Naive B cell (primary cell): ENCODE results near the gene PDZD4. TPM values are rescaled to one million over a fixed set of nuclear protein-coding genes. Genes with fewer than 3 reads are reported as not detected.
A peak's percentile ranks its signal among the peaks of the same experiment; 100 is the strongest.
"Not testable (repeated sequence)": the region's sequence is repeated elsewhere in the genome, so short reads cannot be mapped to it uniquely, and the experiment has no call there.

Experiments used
- ATAC-seq, 2 donors: fragments of 150-1000 bp; cut with Tn5 transposase; 2 replicates each; pipeline ENCODE4 v1.10.0; 2021; ENCODE audit warnings: low read depth in 2 of 2, mild to moderate bottlenecking in 2 of 2, moderate library complexity in 2 of 2
- DNase-seq: peaks from one replicate; pipeline ENCODE4 v3.0.0; 2022
- H3K27ac Mint-ChIP-seq, 6 donors: one replicate each; pipeline ENCODE4 v1.8.0; 2020 to 2022; ENCODE audit warnings: mild to moderate bottlenecking in 6 of 6, mixed read lengths in 6 of 6, moderate library complexity in 5 of 6, inconsistent platforms in 2 of 6
- H3K27me3 Mint-ChIP-seq, 3 donors: one replicate each; pipeline ENCODE4 v1.8.0; 2021 to 2022; ENCODE audit warnings: mixed read lengths in 3 of 3, mild to moderate bottlenecking in 1 of 3
- H3K36me3 Mint-ChIP-seq, 2 donors: one replicate each; pipeline ENCODE4 v1.8.0; 2020 to 2022; ENCODE audit warnings: mixed read lengths in 2 of 2, inconsistent platforms in 1 of 2, mild to moderate bottlenecking in 1 of 2
- H3K4me1 Mint-ChIP-seq, 3 donors: one replicate each; pipeline ENCODE4 v1.8.0; 2020 to 2022; ENCODE audit warnings: mixed read lengths in 3 of 3, inconsistent platforms in 1 of 3, mild to moderate bottlenecking in 1 of 3, moderate library complexity in 1 of 3
- H3K4me3 Mint-ChIP-seq, 8 donors: one replicate each; pipeline ENCODE4 v1.8.0; 2020 to 2022; ENCODE audit warnings: mild to moderate bottlenecking in 8 of 8, mixed read lengths in 8 of 8, moderate library complexity in 8 of 8, inconsistent platforms in 2 of 8
- H3K9me3 Mint-ChIP-seq, 7 donors: one replicate each; pipeline ENCODE4 v1.8.0; 2020 to 2022; ENCODE audit warnings: mixed read lengths in 7 of 7, mild to moderate bottlenecking in 5 of 7, inconsistent platforms in 2 of 7, moderate library complexity in 1 of 7
- polyA plus RNA-seq, 6 donors: library from polyadenylated mRNA; unstranded; fragments of 300-500 nt; fragmentation: Illumina TruSeq; gene quantifications; one replicate each; pipeline ENCODE4 v1.2.3, GENCODE V29; 2021; ENCODE audit warnings: low read depth in 6 of 6

The PDZD4 gene
- polyA plus RNA-seq, 6 donors from 2014 or later: 0.38 TPM; not detected in 5

DNA sequence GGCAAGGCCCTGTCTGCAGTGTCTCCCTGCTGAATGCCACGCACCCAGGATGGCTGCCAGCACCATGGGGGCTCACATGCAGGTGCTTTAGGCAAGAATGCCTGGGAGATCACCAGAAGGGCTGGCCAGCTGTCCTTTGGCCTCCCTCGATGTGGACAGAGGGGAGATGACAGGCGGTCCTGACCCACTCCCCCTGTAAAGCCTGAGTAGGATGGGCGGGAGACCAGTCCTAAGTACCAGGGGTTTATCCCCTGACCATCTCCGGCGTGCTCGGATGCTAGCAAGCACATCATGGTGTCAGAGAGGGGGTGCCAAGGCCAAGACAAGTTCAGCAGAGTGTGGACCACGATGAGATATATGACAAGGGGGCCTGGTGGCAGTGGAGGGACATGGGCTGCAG is 5.3 kb downstream of the PDZD4 start:
- Mint-ChIP-seq H3K36me3 (no peaks in the 10 kb centered on the region), H3K27ac (no peak overlapping the region), H3K9me3 (peaks cover 0 to 7% (median 0%) of the 10 kb centered on the region in 7 donors), H3K4me1 (peaks cover 11 to 22% (median 17%) of the 10 kb centered on the region in 3 donors), H3K27me3 (peaks cover 14 to 59% (median 46%) of the 10 kb centered on the region in 3 donors), H3K4me3 (peak overlapping the region in 1 of 8 donors; percentile 21)
- DNase-seq (no peak), ATAC-seq (no peak)

GRCh38 chrX:153824348-153824747 is 6.0 kb downstream of the PDZD4 start:
- Mint-ChIP-seq H3K27me3 (peaks cover 14 to 64% (median 44%) of the 10 kb centered on the region in 3 donors), H3K27ac (no peak overlapping the region), H3K4me1 (peaks cover 11 to 24% (median 16%) of the 10 kb centered on the region in 3 donors), H3K4me3 (no peak overlapping the region), H3K36me3 (no peaks in the 10 kb centered on the region), H3K9me3 (peaks cover 0 to 7% (median 0%) of the 10 kb centered on the region in 7 donors)
- no peak for ATAC-seq
- no peak for DNase-seq

DNA sequence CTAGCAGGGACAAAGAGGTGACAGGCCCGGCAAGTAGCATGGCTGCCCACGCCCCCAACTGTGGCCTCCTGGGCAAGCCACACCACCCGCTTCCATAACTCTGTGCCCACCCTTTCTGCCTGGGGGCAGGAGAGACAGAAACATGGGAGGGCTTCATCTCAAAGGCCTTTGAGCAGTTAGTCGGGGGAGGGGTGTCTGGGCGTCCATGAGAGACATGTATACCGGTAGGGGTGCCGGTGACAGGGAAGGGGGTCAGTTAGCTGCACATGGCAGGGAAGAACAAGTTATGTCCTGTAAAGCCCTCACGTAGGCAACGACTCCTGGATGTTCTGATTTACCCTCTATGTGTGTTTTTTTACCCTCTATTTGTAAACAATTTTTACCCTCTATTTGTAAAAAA is 9.3 kb downstream of the PDZD4 start:
- no peak overlapping the region for H3K27ac Mint-ChIP-seq
- H3K27me3 Mint-ChIP-seq: peaks cover 12 to 59% (median 41%) of the 10 kb centered on the region in 3 donors
- peak overlapping the region in 1 of 8 donors; percentile 55 for H3K4me3 Mint-ChIP-seq
- ATAC-seq (no peak), DNase-seq (no peak)
- H3K9me3 Mint-ChIP-seq: peaks cover 0 to 7% (median 0%) of the 10 kb centered on the region in 7 donors
- H3K36me3 Mint-ChIP-seq: no peaks in the 10 kb centered on the region
- H3K4me1 Mint-ChIP-seq: peaks cover 18 to 25% (median 19%) of the 10 kb centered on the region in 3 donors

- ATAC-seq: no peak
- Mint-ChIP-seq H3K36me3 (no peaks in the 10 kb centered on the region), H3K4me3 (peak overlapping the region in 1 of 8 donors; percentile 55), H3K4me1 (peaks cover 18 to 25% (median 19%) of the 10 kb centered on the region in 3 donors), H3K9me3 (peaks cover 0 to 5% (median 0%) of the 10 kb centered on the region in 7 donors), H3K27me3 (peaks cover 12 to 56% (median 38%) of the 10 kb centered on the region in 3 donors), H3K27ac (no peak overlapping the region)
- no peak for DNase-seq
Observed at GRCh38 chrX:153820601-153821000, 9.7 kb downstream of the PDZD4 start.

- Mint-ChIP-seq H3K27me3 (peaks cover 12 to 50% (median 36%) of the 10 kb centered on the region in 3 donors), H3K4me3 (peak overlapping the region in 6 of 8 donors; percentile 13 to 75 (median 40)), H3K4me1 (peaks cover 21 to 33% (median 25%) of the 10 kb centered on the region in 3 donors), H3K9me3 (peaks cover 0 to 5% (median 0%) of the 10 kb centered on the region in 7 donors), H3K36me3 (no peaks in the 10 kb centered on the region), H3K27ac (no peak overlapping the region)
- ATAC-seq (peak in 1 of 2 donors; percentile 4), DNase-seq (no peak)
Observed at GRCh38 chrX:153819384-153820040, 10.8 kb downstream of the PDZD4 start.

GRCh38 chrX:153818571-153819383 is 11.6 kb downstream of the PDZD4 start:
- Mint-ChIP-seq H3K36me3 (no peaks in the 10 kb centered on the region), H3K9me3 (peaks cover 0 to 5% (median 0%) of the 10 kb centered on the region in 7 donors), H3K27me3 (peaks cover 11 to 43% (median 31%) of the 10 kb centered on the region in 3 donors), H3K4me1 (peaks cover 21 to 34% (median 26%) of the 10 kb centered on the region in 3 donors), H3K27ac (no peak overlapping the region), H3K4me3 (peak overlapping the region in 7 of 8 donors; percentile 34 to 76 (median 59))
- ATAC-seq (peak; percentile 74 to 79), DNase-seq (peak; percentile 44)

DNA sequence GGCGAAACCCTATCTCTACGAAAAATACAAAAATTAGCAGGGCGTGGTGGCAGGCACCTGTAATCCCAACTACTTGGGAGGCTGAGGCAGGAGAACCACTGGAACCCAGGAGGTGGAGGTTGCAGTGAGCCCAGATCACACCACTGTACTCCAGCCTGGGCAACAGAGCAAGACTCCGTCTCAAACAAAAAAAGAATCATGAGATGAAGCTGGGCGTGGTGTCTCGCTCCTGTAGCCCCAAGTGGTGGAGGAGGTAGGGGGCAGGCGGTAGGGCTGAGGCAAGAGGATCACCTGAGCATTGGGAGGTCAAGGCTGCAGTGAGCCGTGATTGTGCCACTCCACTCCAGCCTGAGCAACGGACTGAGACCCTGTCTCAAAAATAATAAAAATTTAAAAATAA is 12.3 kb downstream of the PDZD4 start:
- H3K36me3 Mint-ChIP-seq, H3K9me3 Mint-ChIP-seq, DNase-seq, ATAC-seq: not testable (repeated sequence)
- Mint-ChIP-seq H3K4me1 (peaks cover 21 to 34% (median 26%) of the 10 kb centered on the region in 3 donors), H3K27ac (peak overlapping the region in 1 of 6 donors; percentile 28), H3K27me3 (peaks cover 11 to 44% (median 31%) of the 10 kb centered on the region in 3 donors), H3K4me3 (peak overlapping the region in 3 of 8 donors; percentile 8 to 59 (median 9))

DNA sequence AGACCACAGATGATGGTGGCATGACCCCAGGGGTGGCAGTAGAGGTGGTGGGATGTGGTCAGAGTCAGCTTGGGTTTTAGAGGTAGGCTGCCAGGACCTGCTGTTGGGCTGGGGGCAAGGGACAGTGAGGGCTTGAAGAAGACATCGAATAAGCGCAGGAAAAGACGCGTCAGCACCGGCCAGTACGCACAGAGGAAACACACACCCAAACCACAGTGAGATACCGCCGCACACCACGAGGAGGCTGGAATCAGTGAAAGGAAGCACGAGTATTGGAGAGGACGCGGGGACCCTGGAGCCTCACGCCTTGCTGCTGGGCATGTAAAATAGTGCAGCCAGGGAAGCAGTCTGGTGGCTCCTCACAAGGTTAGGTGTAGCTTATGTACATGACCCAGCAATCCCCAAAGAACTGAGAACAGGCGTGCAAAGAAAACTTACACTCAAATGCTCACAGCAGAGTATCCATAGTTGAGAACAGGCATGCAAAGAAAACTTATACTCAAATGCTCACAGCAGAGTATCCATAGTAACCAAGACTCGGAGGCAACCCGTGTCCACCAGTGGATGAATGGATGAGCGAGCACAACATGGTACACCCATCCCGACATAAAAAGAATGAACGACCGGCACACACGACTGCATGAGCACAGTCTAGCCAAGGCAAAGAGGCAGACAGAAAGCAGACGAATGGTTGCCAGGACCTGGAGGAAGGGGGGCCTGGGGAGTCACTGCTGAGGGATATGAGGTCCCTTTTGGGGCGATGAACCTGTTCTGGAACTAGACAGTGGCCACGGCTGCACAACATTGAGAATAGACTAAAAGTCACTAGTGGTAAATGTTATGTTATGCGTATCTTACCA is 13.3 kb downstream of the PDZD4 start:
- H3K36me3 Mint-ChIP-seq: no peaks in the 10 kb centered on the region
- H3K4me3 Mint-ChIP-seq: peak overlapping the region in 3 of 8 donors; percentile 62 to 78 (median 73)
- H3K4me1 Mint-ChIP-seq: peaks cover 18 to 28% (median 19%) of the 10 kb centered on the region in 3 donors
- peaks cover 0 to 5% (median 0%) of the 10 kb centered on the region in 7 donors for H3K9me3 Mint-ChIP-seq
- peaks cover 14 to 42% (median 41%) of the 10 kb centered on the region in 3 donors for H3K27me3 Mint-ChIP-seq
- DNase-seq (no peak), ATAC-seq (peak; percentile 32 to 48)
- no peak overlapping the region for H3K27ac Mint-ChIP-seq

DNA sequence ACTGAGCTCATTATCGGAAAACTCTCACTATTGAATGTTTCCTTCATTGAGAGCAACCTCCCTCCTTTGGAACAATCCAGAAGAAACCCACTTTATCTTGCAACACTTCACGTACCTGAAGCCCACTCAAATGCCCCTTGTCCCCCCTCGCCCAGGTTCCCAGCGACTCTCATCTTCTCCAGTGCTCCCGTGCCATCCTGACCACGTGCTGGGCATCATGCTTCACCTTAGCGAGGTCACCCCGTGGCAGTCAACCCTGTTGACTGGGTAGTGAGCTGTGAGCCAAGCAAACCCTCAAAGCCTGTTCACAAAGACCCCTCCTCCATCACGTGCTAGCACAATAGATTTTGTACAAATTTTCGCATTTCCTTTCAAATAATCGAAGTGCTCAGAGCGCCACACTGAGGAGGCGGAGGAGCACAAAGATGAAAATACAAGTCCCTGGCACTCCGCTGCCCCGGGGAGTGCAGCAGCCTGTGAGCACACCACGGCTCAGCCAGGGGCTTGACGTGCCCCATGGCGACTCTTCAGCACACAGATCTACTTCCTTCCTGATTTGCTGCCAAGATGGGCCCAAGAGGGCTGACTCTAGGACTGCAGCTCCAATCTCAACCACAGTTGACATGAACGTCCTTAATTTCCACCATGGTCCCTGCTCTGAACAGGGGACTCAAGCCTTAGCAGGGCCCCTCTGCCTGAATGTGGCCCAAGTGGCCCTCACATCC is 15.6 kb downstream of the PDZD4 start:
- peaks cover 22 to 49% (median 44%) of the 10 kb centered on the region in 3 donors for H3K27me3 Mint-ChIP-seq

DNA sequence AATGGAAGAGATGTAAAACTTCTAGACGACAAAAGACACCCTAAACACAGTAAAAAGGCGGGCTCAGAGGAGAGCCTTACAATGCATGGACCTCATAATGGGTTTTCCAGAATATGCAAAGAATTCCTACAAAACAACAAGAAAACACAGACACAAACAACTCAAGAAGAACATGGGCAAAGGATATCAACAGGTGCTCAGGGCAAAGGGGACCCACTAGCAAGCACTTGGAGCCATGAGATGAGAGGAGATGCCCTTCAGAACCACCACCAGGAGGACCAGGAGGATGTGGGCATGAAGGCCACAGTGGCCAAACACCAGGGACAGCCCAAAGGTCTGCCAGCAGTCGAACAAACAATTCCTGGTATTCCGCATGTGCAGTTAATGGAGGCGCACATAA is 17.2 kb downstream of the PDZD4 start:
- Mint-ChIP-seq H3K9me3 (peaks cover 0 to 4% (median 0%) of the 10 kb centered on the region in 7 donors), H3K27ac (no peak overlapping the region), H3K4me1 (peaks cover 10 to 16% (median 14%) of the 10 kb centered on the region in 3 donors), H3K36me3 (no peaks in the 10 kb centered on the region), H3K4me3 (no peak overlapping the region), H3K27me3 (peaks cover 22 to 50% (median 40%) of the 10 kb centered on the region in 3 donors)
- DNase-seq (no peak), ATAC-seq (no peak)

More for the DNA sequence above, 15.6 kb downstream of the PDZD4 start:
- Mint-ChIP-seq H3K9me3 (peaks cover 0 to 6% (median 0%) of the 10 kb centered on the region in 7 donors), H3K4me1 (peaks cover 14 to 18% (median 14%) of the 10 kb centered on the region in 3 donors), H3K27ac (peak overlapping the region in 1 of 6 donors; percentile 27), H3K4me3 (peak overlapping the region in 1 of 8 donors; percentile 38), H3K36me3 (no peaks in the 10 kb centered on the region)
- no peak for DNase-seq
- ATAC-seq: peak in 1 of 2 donors; percentile 38

DNA sequence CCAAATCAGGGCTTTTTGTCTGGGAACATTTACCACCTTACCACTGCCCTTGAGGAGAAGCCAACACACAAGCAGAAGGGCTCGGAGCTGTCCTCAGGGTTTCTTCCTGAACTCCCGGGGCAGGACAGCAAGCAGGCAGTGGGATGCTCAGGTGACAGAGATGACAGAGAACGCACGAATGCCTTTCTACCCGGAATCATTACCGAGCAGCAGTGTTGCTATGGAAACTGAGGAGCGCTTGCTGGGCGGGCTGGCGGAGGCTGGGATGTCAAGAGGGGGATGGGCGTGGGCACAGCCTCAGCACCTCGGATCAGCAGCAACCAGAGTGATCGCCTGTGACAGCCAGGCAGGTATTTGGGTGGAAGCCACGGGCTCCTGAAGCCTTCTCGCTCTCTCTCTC is 18.1 kb downstream of the PDZD4 start:
- Mint-ChIP-seq H3K4me1 (peaks cover 8 to 16% (median 14%) of the 10 kb centered on the region in 3 donors), H3K36me3 (no peaks in the 10 kb centered on the region), H3K27me3 (peaks cover 20 to 51% (median 34%) of the 10 kb centered on the region in 3 donors), H3K9me3 (peaks cover 0 to 3% (median 1%) of the 10 kb centered on the region in 7 donors), H3K4me3 (no peak overlapping the region), H3K27ac (no peak overlapping the region)
- ATAC-seq (no peak), DNase-seq (no peak)

DNA sequence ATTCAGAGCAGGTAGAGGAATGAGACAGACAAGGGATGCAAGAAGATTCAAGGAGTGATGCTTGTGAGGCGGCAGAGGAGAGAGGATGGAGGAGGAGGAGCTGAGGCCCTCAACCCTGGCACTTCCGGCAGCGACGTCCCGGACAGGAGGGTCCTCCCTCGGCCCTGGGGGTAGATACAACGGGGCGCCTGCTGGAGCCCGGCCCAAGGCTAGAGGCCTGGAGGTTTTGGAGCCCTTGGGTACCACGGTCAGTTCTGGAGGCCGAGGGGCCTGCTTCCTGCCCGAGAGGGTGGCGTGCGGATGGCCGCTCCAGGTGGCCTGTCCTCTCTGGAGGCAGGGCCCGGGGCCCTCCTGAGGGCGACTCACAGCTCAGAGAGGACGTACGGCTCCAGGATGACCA is 22.4 kb downstream of the PDZD4 start:
- H3K36me3 Mint-ChIP-seq: no peaks in the 10 kb centered on the region
- H3K9me3 Mint-ChIP-seq: peaks cover 0 to 3% (median 0%) of the 10 kb centered on the region in 7 donors
- H3K4me1 Mint-ChIP-seq: no peaks in the 10 kb centered on the region
- no peak for DNase-seq
- peaks cover 10 to 26% (median 13%) of the 10 kb centered on the region in 3 donors for H3K27me3 Mint-ChIP-seq
- ATAC-seq: no peak
- H3K27ac Mint-ChIP-seq: no peak overlapping the region
- H3K4me3 Mint-ChIP-seq: peak overlapping the region in 1 of 8 donors; percentile 76
